Body of pancreas (tissue), 4 donors: ENCODE results near the gene PLEK2.

ENCODE experiments used
- CTCF ChIP-seq, 7 experiments: fragments of 450-650 bp in 4 of 7; fragments of 200-600 bp in 3 of 7; sonication (generic) in 3 of 7; IDR thresholded peaks; one replicate each; pipeline ENCODE4 v1.5.1; 2016 to 2019; ENCODE audit warnings: antibody characterized with exemption in 7 of 7
- POLR2A ChIP-seq, 3 donors: fragments of 450-650 bp; IDR thresholded peaks; one replicate each; pipeline ENCODE4 v1.6.1; 2016; ENCODE audit warnings: antibody characterized with exemption in 3 of 3, mild to moderate bottlenecking in 2 of 3

GRCh38 chr14:67417633-67418032 is 5.7 kb upstream of the PLEK2 start:
- TF ChIP-seq CTCF (IDR thresholded peaks at IDR 0.05), result no peak
- TF ChIP-seq POLR2A (IDR thresholded peaks at IDR 0.05), result no peak
